A673 (cell line): ENCODE data around the gene RAB3IL1. TPM values are rescaled to one million over a fixed set of nuclear protein-coding genes. Genes with fewer than 3 reads are reported as not detected.

ENCODE experiments used
- BruUV-seq: library from RNA; stranded (reverse); fragments of 400-500 nt; replicated peaks from 2 replicates; lab custom pipeline; 2021; lab: Mats Ljungman, UMichigan
- CTCF ChIA-PET: fragments of 300-600 bp; sonication (Branson Sonifier 250); formaldehyde crosslinking; loops from one replicate; lab custom pipeline; 2022; ENCODE audit warnings: antibody characterized with exemption; lab: Charles Lee
- POLR2A ChIA-PET: fragments of 300-600 bp; sonication (Branson Sonifier 250); formaldehyde crosslinking; loops from one replicate; lab custom pipeline; 2022; ENCODE audit warnings: antibody characterized with exemption; ENCODE audit not compliant: low non-redundant PET; lab: Charles Lee
- DNase-seq: peaks from one replicate; pipeline ENCODE4 v3.0.0-alpha.2; 2015; ENCODE audit warnings: low spot score
- H3K27ac ChIP-seq: fragments of 200-600 bp; sonication (generic); 2 replicates; pipeline ENCODE4 v1.5.1; 2016; ENCODE audit warnings: mixed run types, low read depth, mild to moderate bottlenecking, mixed read lengths, antibody characterized with exemption, low read length; ENCODE audit not compliant: poor library complexity, severe bottlenecking
- H3K27me3 ChIP-seq: fragments of 200-600 bp; sonication (generic); replicated peaks from 2 replicates; pipeline ENCODE4 v1.6.1; 2017; ENCODE audit warnings: mixed run types, low read depth, mild to moderate bottlenecking, mixed read lengths, antibody characterized with exemption, low read length; ENCODE audit not compliant: insufficient read depth, poor library complexity
- H3K36me3 ChIP-seq: fragments of 200-600 bp; sonication (generic); 2 replicates; pipeline ENCODE4 v1.6.1; 2016; ENCODE audit warnings: mixed run types, mild to moderate bottlenecking, mixed read lengths, antibody characterized with exemption, low read length; ENCODE audit not compliant: insufficient read depth, poor library complexity, severe bottlenecking
- H3K4me1 ChIP-seq: fragments of 200-600 bp; sonication (generic); 2 replicates; pipeline ENCODE4 v1.6.1; 2017; ENCODE audit warnings: mixed run types, mild to moderate bottlenecking, mixed read lengths, antibody characterized with exemption, low read length; ENCODE audit not compliant: insufficient read depth, poor library complexity, severe bottlenecking
- H3K4me3 ChIP-seq: fragments of 200-600 bp; sonication (generic); 2 replicates; pipeline ENCODE4 v1.5.1; 2016; ENCODE audit warnings: low read depth, mixed run types, mild to moderate bottlenecking, mixed read lengths, low read length; ENCODE audit not compliant: poor library complexity, severe bottlenecking
- H3K9me3 ChIP-seq: fragments of 200-600 bp; sonication (generic); 2 replicates; pipeline ENCODE4 v1.6.1; 2016; ENCODE audit warnings: mixed run types, low read depth, mild to moderate bottlenecking, mixed read lengths, antibody characterized with exemption, low read length; ENCODE audit not compliant: poor library complexity, severe bottlenecking
- CTCF ChIP-seq: fragments of 300-800, 200-600 bp; sonication (generic); conservative IDR thresholded peaks from 2 replicates; pipeline ENCODE4 v1.5.1; 2017; ENCODE audit warnings: low read depth, mild to moderate bottlenecking, antibody characterized with exemption, low read length, moderate library complexity, mixed read lengths
- EZH2 ChIP-seq: fragments of 200-600 bp; sonication (generic); IDR thresholded peaks from 2 replicates; pipeline ENCODE4 v1.6.1; 2017; ENCODE audit warnings: borderline replicate concordance, low read depth, mild to moderate bottlenecking, mixed read lengths, antibody characterized with exemption, low read length; ENCODE audit not compliant: poor library complexity, severe bottlenecking
- intact Hi-C: fragments of 100-400 bp; cut with micrococcal nuclease; formaldehyde crosslinking; loops from one replicate; pipeline ENCODE4 v1.10.0; 2022; ENCODE audit not compliant: unreplicated experiment
- total RNA-seq: library from RNA; stranded (reverse); gene quantifications from 2 replicates; pipeline ENCODE4 v1.2.3, GENCODE V29; 2021

RAB3IL1 gene
- total RNA-seq, 1 experiment from 2014 or later = 21.9 TPM

DNA sequence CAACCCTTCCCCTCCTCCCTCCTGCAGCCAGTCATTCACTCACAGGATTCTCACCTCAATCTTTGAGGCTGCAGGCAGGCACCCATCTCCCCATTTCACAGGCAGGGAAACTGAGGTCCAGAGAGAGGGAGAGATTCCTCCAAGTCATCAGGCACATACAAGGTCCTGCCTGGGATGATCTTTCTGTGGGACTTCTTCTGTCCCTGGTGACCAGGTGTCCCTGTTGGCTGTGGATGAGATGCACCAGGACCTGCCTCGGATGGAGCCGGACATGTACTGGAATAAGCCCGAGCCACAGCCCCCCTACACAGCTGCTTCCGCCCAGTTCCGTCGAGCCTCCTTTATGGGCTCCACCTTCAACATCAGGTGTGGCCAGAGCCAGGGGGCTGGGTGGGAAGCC lies 42.3 kb upstream of the RAB3IL1 start:
- H3K27ac ChIP-seq = no peak overlapping the region
- peaks cover 16% of the 10 kb centered on the region for H3K4me1 ChIP-seq
- H3K36me3 ChIP-seq = peaks cover 19% of the 10 kb centered on the region
- BruUV-seq = no TSS peak
- no peaks in the 10 kb centered on the region for H3K27me3 ChIP-seq
- no peak for TF ChIP-seq CTCF
- TF ChIP-seq EZH2 = no peak
- no peaks in the 10 kb centered on the region for H3K9me3 ChIP-seq
- intact Hi-C loops = no loop called here
- ChIA-PET POLR2A (interaction anchor here (1.6 kb wide), 1 partner anchor 10 kb away, joined by 5 read pairs; no protein-coding TSS in a partner anchor), CTCF (no interaction called here)
- no peak overlapping the region for H3K4me3 ChIP-seq
- no peak for DNase-seq

- no peak for TF ChIP-seq CTCF
- no peak for TF ChIP-seq EZH2
- no peaks in the 10 kb centered on the region for H3K9me3 ChIP-seq
- H3K27me3 ChIP-seq = no peaks in the 10 kb centered on the region
- peaks cover 13% of the 10 kb centered on the region for H3K36me3 ChIP-seq
- DNase-seq = no peak
- intact Hi-C loops = no loop called here
- peaks cover 11% of the 10 kb centered on the region for H3K4me1 ChIP-seq
- no peak overlapping the region for H3K27ac ChIP-seq
- BruUV-seq = no TSS peak
- POLR2A ChIA-PET = no interaction called here
- no peak overlapping the region for H3K4me3 ChIP-seq
- CTCF ChIA-PET = no interaction called here
Observed at GRCh38 chr11:61959114-61959513, 41.7 kb upstream of the RAB3IL1 start.

DNA sequence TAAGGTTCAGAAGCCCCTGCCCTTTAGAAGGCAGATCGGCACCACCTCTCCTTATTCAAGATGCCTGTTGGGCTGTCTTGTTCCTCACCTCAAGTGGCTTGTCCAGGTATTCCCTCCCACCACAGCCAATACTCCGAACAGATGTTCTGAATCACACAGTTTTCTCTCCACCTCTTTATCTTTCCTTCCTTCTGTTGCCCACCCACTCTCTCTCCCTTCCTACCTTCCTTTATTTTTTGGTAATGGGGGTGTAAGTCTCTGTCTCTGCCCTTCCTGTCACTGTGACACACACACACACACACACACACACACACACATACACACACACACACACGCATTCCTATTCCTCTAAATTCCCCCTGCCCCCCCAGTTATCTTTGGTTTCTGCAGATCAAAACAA lies 41.2 kb upstream of the RAB3IL1 start:
- intact Hi-C loops = no loop called here
- no TSS peak for BruUV-seq
- POLR2A ChIA-PET = interaction anchor here (0.8 kb wide), 1 partner anchor 9 kb away, joined by 13 read pairs; no protein-coding TSS in a partner anchor
- TF ChIP-seq EZH2 = no peak
- no peak for TF ChIP-seq CTCF
- H3K36me3 ChIP-seq = peaks cover 8% of the 10 kb centered on the region
- H3K4me3 ChIP-seq = no peak overlapping the region
- H3K9me3 ChIP-seq = no peaks in the 10 kb centered on the region
- no peaks in the 10 kb centered on the region for H3K27me3 ChIP-seq
- DNase-seq = no peak
- CTCF ChIA-PET = no interaction called here
- H3K4me1 ChIP-seq = peaks cover 8% of the 10 kb centered on the region
- no peak overlapping the region for H3K27ac ChIP-seq
